Body of pancreas (tissue), 4 donors: Measurements from ENCODE around the gene LDB2. TPM values are rescaled to one million over a fixed set of nuclear protein-coding genes. Genes with fewer than 3 reads are reported as not detected.

ENCODE experiments used
- ATAC-seq: fragments of 150-250 bp; one replicate; pipeline ENCODE4 v1.9.1; 2016
- DNase-seq, 4 donors: peaks; one replicate each; pipeline ENCODE4 v3.0.0-alpha.2; 2019
- H3K27ac ChIP-seq, 4 donors: fragments of 200-600 bp; sonication (generic); 1 replicate in 3 of 4; 2 replicates in 1 of 4; pipeline versions ENCODE4 v1.5.1 to v1.6.1; 2016 to 2019; ENCODE audit warnings: mild to moderate bottlenecking in 1 of 4, mixed read lengths in 1 of 4, moderate library complexity in 1 of 4
- H3K27me3 ChIP-seq, 2 donors: fragments of 200-600 bp; sonication (generic); one replicate each; pipeline ENCODE4 v1.6.0; 2016; ENCODE audit warnings: mild to moderate bottlenecking in 1 of 2
- H3K36me3 ChIP-seq, 2 donors: fragments of 200-600 bp; sonication (generic); replicated peaks in 1 of 2; 2 replicates each; pipeline ENCODE4 v1.5.1; 2016; ENCODE audit warnings: low read depth in 2 of 2; ENCODE audit not compliant: insufficient read depth in 1 of 2
- H3K4me1 ChIP-seq: fragments of 200-600 bp; sonication (generic); one replicate; pipeline ENCODE4 v1.6.0; 2016
- H3K4me3 ChIP-seq, 2 donors: fragments of 200-600 bp; sonication (generic); 1 replicate in 1 of 2; 2 replicates in 1 of 2; pipeline ENCODE4 v1.5.1; 2016 to 2019
- H3K9me3 ChIP-seq, 3 donors: fragments of 200-600 bp; sonication (generic); 1 replicate in 2 of 3; 2 replicates in 1 of 3; pipeline ENCODE4 v1.5.1; 2016
- POLR2A ChIP-seq, 3 donors: fragments of 450-650 bp; IDR thresholded peaks; one replicate each; pipeline ENCODE4 v1.6.1; 2016; ENCODE audit warnings: antibody characterized with exemption in 3 of 3, mild to moderate bottlenecking in 2 of 3
- WGBS, 2 donors: methylation state at CpG; one replicate each; pipeline ENCODE4 v1.1.5; 2017; 5-methylcytosine and 5-hydroxymethylcytosine counted together
- intact Hi-C: fragments of 100-400 bp; cut with DNase I; formaldehyde crosslinking; loops from one replicate; pipeline ENCODE4 v1.15.1; 2023
- total RNA-seq, 2 donors: library from RNA; depleted of rRNA; stranded (reverse); fragments of >200 nt; gene quantifications; one replicate each; pipeline ENCODE4 v1.1.0, GENCODE V29; 2016
- TF ChIP-seq, protein P1 (sequence below), 7 experiments: fragments of 450-650 bp in 4 of 7; fragments of 200-600 bp in 3 of 7; sonication (generic) in 3 of 7; IDR thresholded peaks; one replicate each; pipeline ENCODE4 v1.5.1; 2016 to 2019; ENCODE audit warnings: antibody characterized with exemption in 7 of 7

LDB2 gene
- total RNA-seq, 2 donors from 2014 or later: 14.8 to 16.5 TPM

DNA sequence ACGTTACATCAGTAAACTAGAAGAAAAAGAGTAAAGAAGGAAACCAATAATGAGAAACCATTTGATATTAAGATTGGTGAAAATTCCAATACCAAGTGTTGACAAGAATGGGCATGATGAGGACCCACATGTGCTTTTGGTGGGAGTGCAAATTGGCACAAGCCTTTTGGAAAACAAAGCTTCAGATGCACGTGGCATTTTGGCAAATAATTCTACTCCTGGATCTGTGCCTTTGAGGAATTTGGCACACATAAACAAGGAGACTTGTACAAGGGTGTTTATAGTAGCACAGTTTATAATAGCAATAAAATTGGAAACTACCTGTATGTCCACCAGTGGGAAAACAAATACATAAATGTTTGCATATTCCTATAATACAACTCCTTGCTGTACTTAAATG lies 347.9 kb downstream of the LDB2 start:
- no peak for TF ChIP-seq POLR2A (IDR thresholded peaks at IDR 0.05)
- TF ChIP-seq, protein P1, sequence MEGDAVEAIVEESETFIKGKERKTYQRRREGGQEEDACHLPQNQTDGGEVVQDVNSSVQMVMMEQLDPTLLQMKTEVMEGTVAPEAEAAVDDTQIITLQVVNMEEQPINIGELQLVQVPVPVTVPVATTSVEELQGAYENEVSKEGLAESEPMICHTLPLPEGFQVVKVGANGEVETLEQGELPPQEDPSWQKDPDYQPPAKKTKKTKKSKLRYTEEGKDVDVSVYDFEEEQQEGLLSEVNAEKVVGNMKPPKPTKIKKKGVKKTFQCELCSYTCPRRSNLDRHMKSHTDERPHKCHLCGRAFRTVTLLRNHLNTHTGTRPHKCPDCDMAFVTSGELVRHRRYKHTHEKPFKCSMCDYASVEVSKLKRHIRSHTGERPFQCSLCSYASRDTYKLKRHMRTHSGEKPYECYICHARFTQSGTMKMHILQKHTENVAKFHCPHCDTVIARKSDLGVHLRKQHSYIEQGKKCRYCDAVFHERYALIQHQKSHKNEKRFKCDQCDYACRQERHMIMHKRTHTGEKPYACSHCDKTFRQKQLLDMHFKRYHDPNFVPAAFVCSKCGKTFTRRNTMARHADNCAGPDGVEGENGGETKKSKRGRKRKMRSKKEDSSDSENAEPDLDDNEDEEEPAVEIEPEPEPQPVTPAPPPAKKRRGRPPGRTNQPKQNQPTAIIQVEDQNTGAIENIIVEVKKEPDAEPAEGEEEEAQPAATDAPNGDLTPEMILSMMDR (IDR thresholded peaks at IDR 0.05): no peak
- no peak overlapping the region for H3K27ac ChIP-seq
- ATAC-seq (no peak), DNase-seq (no peak)
- H3K4me1 ChIP-seq: no peaks in the 10 kb centered on the region
- H3K36me3 ChIP-seq: no peaks in the 10 kb centered on the region
- H3K4me3 ChIP-seq: no peak overlapping the region
- H3K27me3 ChIP-seq: no peaks in the 10 kb centered on the region
- 46 to 49% methylated on average over 2 of the region's 2 CpGs for WGBS, 2 donors
- no peaks in the 10 kb centered on the region for H3K9me3 ChIP-seq
- intact Hi-C loops: no loop called here

DNA sequence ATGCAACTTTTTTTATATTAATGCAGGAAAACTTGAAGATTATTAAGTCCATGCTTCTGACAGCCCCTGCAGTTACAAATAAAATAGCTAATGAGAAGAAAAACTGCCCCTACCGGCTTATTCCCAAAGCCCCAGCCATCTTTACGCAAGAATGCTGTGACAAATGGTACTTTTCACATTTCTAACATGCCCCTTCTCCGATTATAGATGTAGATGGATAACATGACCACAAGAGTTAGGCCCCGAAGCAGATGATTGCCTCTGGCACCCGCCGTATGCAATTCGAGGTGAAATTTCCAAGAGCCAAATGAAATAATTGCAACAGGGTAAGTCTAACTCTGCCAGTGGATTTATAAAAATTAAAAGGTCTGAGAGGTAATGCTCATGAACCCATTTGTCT lies 352.8 kb downstream of the LDB2 start:
- 82 to 85% methylated on average over 7 of the region's 7 CpGs for WGBS, 2 donors
- intact Hi-C loops: no loop called here
- no peaks in the 10 kb centered on the region for H3K9me3 ChIP-seq
- no peak overlapping the region for H3K27ac ChIP-seq
- H3K4me3 ChIP-seq: no peak overlapping the region
- H3K27me3 ChIP-seq: no peaks in the 10 kb centered on the region
- DNase-seq (no peak), ATAC-seq (no peak)
- TF ChIP-seq POLR2A (IDR thresholded peaks at IDR 0.05): no peak
- TF ChIP-seq, protein P1 (IDR thresholded peaks at IDR 0.05): no peak
- no peaks in the 10 kb centered on the region for H3K4me1 ChIP-seq
- no peaks in the 10 kb centered on the region for H3K36me3 ChIP-seq

DNA sequence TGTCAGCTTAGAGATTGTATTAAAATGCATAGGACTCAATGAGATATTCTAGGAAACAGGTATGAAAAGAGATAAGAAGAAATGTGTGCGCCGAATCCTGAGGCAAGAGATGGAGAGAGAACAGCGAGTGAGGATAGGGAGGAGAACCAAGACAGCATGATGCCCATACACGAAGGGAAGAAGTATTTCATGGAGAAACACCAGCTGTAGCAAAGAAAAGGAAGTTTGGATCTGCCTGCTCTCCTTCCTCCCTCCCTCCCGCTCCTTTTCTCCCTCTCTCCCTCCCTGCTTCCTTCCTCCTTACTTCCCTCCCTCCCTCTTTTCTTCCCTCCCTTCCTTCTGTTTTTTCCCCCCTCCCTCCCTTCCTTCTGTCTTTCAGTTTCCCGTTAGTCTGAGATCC lies 353.6 kb downstream of the LDB2 start:
- ATAC-seq (no peak), DNase-seq (no peak)
- Histone ChIP-seq H3K9me3 (no peaks in the 10 kb centered on the region), H3K4me1 (no peaks in the 10 kb centered on the region), H3K36me3 (no peaks in the 10 kb centered on the region), H3K27me3 (no peaks in the 10 kb centered on the region), H3K27ac (no peak overlapping the region), H3K4me3 (no peak overlapping the region)
- TF ChIP-seq, protein P1 (IDR thresholded peaks at IDR 0.05): no peak
- TF ChIP-seq POLR2A (IDR thresholded peaks at IDR 0.05): no peak
- intact Hi-C loops: no loop called here
- WGBS, 2 donors: 71 to 75% methylated on average over 6 of the region's 6 CpGs

DNA sequence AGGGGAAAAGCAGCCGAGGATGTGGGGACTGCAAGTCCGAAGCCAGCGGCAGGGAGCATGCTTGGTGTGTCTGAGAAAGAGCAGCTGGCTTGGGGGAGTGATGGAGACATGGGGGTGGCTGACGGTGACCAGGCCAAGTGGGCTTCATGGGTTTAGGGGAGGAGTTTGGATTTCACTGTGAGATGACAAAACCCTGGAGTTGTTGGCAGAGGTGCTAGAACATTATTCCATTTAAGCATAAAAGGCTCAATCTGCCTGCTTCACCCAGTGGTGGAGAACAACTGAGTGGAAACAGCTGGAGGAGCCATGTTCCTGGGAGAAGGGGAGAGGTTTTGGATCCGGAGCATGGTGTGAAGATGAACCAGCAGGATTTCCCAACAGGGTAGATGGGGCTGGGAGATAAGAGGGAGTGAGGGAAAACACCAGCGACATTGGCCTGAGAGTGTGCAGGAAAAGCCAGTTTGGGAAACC lies 354.2 kb downstream of the LDB2 start:
- no peaks in the 10 kb centered on the region for H3K9me3 ChIP-seq
- no peaks in the 10 kb centered on the region for H3K4me1 ChIP-seq
- peak; percentile 11 to 47 (median 16) for DNase-seq
- no peak for TF ChIP-seq POLR2A (IDR thresholded peaks at IDR 0.05)
- TF ChIP-seq, protein P1 (IDR thresholded peaks at IDR 0.05): no peak
- H3K27ac ChIP-seq: no peak overlapping the region
- 56 to 61% methylated on average over 6 of the region's 6 CpGs for WGBS, 2 donors
- H3K36me3 ChIP-seq: no peaks in the 10 kb centered on the region
- H3K4me3 ChIP-seq: no peak overlapping the region
- ATAC-seq: peak; percentile 75
- intact Hi-C loops: no loop called here
- H3K27me3 ChIP-seq: no peaks in the 10 kb centered on the region

DNA sequence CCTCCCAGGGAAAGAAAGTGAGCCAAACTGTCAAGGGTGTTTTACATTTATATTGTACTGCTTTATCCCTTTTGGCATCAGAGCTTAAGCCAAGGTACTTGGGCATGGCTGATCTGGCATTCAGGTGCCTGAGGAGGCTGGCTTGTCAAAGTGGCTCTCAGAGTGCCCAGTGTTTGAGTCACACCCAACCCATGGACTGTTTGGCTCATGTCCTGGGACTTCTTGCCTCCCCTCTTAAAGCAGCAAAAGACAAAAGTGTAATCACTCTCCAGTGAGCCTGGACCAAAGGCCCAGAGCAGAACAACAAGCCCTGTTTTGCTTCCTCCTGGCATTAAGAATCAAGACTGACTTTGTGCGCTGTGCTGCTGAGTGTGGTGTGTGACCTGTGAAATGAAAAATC lies 360.5 kb downstream of the LDB2 start:
- H3K27me3 ChIP-seq: no peaks in the 10 kb centered on the region
- WGBS, 2 donors: 91 to 94% methylated on average over 1 of the region's 1 CpG
- H3K4me1 ChIP-seq: no peaks in the 10 kb centered on the region
- TF ChIP-seq POLR2A (IDR thresholded peaks at IDR 0.05): no peak
- TF ChIP-seq, protein P1 (IDR thresholded peaks at IDR 0.05): no peak
- DNase-seq (no peak), ATAC-seq (no peak)
- no peak overlapping the region for H3K4me3 ChIP-seq
- intact Hi-C loops: no loop called here
- no peaks in the 10 kb centered on the region for H3K9me3 ChIP-seq
- no peaks in the 10 kb centered on the region for H3K36me3 ChIP-seq
- no peak overlapping the region for H3K27ac ChIP-seq
